ENCODE results near the gene KRTAP5-8. TPM values are rescaled to one million over a fixed set of nuclear protein-coding genes. Genes with fewer than 3 reads are reported as not detected.
"Not testable (repeated sequence)": the region's sequence is repeated elsewhere in the genome, so short reads cannot be mapped to it uniquely, and the experiment has no call there.

Gene KRTAP5-8
- total RNA-seq, 1 donor from 2014 or later = not detected

GRCh38 chr11:71575723-71576424 lies 38.0 kb downstream of the KRTAP5-8 start:
- no peaks in the 10 kb centered on the region for H3K9me3 ChIP-seq (ENCODE audit: low read depth)
- no peak overlapping the region for H3K27ac ChIP-seq
- peaks cover 13% of the 10 kb centered on the region for H3K4me1 Mint-ChIP-seq
- H4K20me1 ChIP-seq (ENCODE audit: low read depth) = no peaks in the 10 kb centered on the region
- no peaks in the 10 kb centered on the region for H3K27me3 ChIP-seq
- H3K27ac Mint-ChIP-seq = no peak overlapping the region
- no peaks in the 10 kb centered on the region for H3K36me3 Mint-ChIP-seq
- H3K27me3 Mint-ChIP-seq (ENCODE audit: insufficient read depth, low read depth) = peaks cover 4% of the 10 kb centered on the region
- H3K4me1 ChIP-seq = peaks cover 7% of the 10 kb centered on the region
- H3F3A ChIP-seq (ENCODE audit: low read depth) = no peaks in the 10 kb centered on the region
- no peaks in the 10 kb centered on the region for H3K36me3 ChIP-seq
- no peak overlapping the region for H3K4me3 Mint-ChIP-seq
- no peaks in the 10 kb centered on the region for H3K79me2 ChIP-seq (ENCODE audit: low read depth)
- TF ChIP-seq EZH2phosphoT487 (IDR thresholded peaks at IDR 0.05) (no peak), EZH2 (IDR thresholded peaks at IDR 0.05) (no peak)
- DNase-seq (ENCODE audit: low spot score) = no peak
- H2AFZ ChIP-seq (replicated peaks) = no peak overlapping the region
- no peak overlapping the region for H3K4me3 ChIP-seq
- no peak overlapping the region for H3K9ac ChIP-seq
- H3K4me2 ChIP-seq = no peak overlapping the region
- H3K9me3 Mint-ChIP-seq = no peaks in the 10 kb centered on the region

DNA sequence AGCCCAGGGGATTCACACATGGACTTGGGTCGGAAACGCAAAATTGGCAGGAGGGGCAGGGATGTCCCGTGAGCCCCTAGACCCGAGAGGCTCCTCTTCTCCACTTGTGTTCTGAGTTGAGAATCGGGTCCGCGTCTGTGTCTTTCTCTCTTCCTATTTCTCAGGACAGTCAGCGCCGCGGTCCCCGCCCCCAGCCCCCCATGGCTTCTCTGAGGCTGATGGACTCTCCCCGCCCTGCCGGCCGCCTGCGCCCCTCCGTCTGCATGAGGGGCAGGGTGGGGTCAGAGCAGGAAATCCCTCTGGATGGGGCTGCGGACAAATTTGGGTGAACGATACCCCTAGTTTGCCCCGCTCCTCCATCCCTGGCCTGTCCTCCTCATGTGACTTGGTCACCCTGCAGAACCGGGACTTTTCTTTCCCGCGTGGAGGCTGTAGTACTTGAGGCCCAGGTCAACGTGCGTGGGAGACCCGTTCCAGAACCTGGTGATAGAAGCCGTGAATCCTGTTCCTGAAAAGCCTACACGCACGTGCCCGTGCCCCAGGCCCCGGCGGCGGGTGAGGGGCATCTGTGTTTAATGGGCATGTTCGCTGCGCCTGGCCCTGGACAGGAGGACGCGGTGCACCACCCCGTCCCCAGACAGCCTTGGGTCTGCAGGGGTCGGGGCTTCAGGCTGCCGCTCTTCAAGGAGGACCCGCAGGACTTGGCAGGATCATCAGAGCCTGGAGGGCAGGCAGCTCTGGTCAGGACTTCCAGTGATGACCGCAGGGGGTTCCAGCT lies 39.1 kb downstream of the KRTAP5-8 start:
- H3K27ac ChIP-seq; H2AFZ ChIP-seq (replicated peaks); H3K4me2 ChIP-seq; H3K36me3 Mint-ChIP-seq; H3F3A ChIP-seq (ENCODE audit: low read depth); H3K79me2 ChIP-seq (ENCODE audit: low read depth); H3K27me3 Mint-ChIP-seq (ENCODE audit: insufficient read depth, low read depth); H3K27me3 ChIP-seq; H3K9ac ChIP-seq; H3K9me3 ChIP-seq (ENCODE audit: low read depth); H4K20me1 ChIP-seq (ENCODE audit: low read depth); DNase-seq (ENCODE audit: low spot score); H3K9me3 Mint-ChIP-seq; H3K4me3 ChIP-seq; H3K4me3 Mint-ChIP-seq; H3K27ac Mint-ChIP-seq; H3K4me1 ChIP-seq; H3K36me3 ChIP-seq: not testable (repeated sequence)
- peaks cover 21% of the 10 kb centered on the region for H3K4me1 Mint-ChIP-seq

DNA sequence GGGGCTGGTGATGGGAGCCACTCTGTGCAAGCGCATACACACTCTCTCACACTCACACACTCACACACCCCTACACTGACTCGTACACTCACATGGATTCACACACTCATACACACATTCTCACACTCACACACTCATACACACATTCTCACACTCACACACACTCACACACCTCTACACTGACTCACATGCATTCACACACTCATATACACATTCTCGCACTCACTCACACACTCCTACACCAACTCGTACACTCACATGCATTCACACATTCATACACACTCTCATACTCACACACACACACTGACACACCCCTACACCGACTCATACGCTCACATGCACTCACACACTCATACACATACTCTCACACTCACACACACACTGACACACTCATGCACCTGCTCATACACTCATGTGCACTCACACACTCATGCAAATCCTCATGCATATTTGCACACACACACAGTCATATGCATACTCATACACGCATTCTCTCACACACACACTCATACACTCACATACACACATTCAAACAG lies 39.7 kb downstream of the KRTAP5-8 start:
- Histone ChIP-seq H2AFZ (replicated peaks) (no peak overlapping the region), H3K4me1 (peaks cover 7% of the 10 kb centered on the region), H3K4me3 (no peak overlapping the region), H3K36me3 (no peaks in the 10 kb centered on the region), H3K9me3 (ENCODE audit: low read depth) (no peaks in the 10 kb centered on the region), H3K79me2 (ENCODE audit: low read depth) (no peaks in the 10 kb centered on the region), H3K27me3 (no peaks in the 10 kb centered on the region), H3K9ac (no peak overlapping the region), H3F3A (ENCODE audit: low read depth) (no peaks in the 10 kb centered on the region), H4K20me1 (ENCODE audit: low read depth) (no peaks in the 10 kb centered on the region), H3K4me2 (no peak overlapping the region), H3K27ac (no peak overlapping the region)
- TF ChIP-seq, protein P1, sequence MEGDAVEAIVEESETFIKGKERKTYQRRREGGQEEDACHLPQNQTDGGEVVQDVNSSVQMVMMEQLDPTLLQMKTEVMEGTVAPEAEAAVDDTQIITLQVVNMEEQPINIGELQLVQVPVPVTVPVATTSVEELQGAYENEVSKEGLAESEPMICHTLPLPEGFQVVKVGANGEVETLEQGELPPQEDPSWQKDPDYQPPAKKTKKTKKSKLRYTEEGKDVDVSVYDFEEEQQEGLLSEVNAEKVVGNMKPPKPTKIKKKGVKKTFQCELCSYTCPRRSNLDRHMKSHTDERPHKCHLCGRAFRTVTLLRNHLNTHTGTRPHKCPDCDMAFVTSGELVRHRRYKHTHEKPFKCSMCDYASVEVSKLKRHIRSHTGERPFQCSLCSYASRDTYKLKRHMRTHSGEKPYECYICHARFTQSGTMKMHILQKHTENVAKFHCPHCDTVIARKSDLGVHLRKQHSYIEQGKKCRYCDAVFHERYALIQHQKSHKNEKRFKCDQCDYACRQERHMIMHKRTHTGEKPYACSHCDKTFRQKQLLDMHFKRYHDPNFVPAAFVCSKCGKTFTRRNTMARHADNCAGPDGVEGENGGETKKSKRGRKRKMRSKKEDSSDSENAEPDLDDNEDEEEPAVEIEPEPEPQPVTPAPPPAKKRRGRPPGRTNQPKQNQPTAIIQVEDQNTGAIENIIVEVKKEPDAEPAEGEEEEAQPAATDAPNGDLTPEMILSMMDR (IDR thresholded peaks at IDR 0.05) = no peak
- TF ChIP-seq EZH2 (IDR thresholded peaks at IDR 0.05) = no peak
- TF ChIP-seq EZH2phosphoT487 (IDR thresholded peaks at IDR 0.05) = no peak
- Mint-ChIP-seq H3K9me3 (no peaks in the 10 kb centered on the region), H3K4me1 (peaks cover 21% of the 10 kb centered on the region), H3K36me3 (no peaks in the 10 kb centered on the region), H3K27ac (no peak overlapping the region), H3K27me3 (ENCODE audit: insufficient read depth, low read depth) (peaks cover 6% of the 10 kb centered on the region), H3K4me3 (no peak overlapping the region)
- no peak for DNase-seq (ENCODE audit: low spot score)

DNA sequence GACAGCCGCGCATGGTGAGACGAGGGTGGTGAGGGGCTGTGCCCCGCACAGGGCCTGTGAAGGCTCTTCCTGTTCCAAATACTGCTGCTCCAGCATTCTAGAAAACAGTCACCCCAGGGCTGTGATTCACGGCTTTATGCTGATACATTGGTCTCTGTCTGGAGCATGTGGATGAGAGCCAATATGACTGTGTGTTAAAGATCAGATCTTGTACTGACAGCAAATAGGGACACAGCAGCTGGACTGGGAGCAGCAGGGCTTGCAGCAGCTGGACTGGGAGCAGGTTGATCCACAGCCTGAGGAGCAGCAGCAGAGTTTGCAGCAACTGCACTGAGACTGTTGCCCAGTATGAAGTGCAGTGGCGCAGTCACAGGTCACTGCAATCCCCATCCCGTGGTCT lies 41.7 kb downstream of the KRTAP5-8 start:
- not testable (repeated sequence) for H3K27ac Mint-ChIP-seq; H3K36me3 Mint-ChIP-seq; H3K27me3 ChIP-seq; H3K36me3 ChIP-seq; H3K4me1 ChIP-seq; H3K27ac ChIP-seq; H3F3A ChIP-seq (ENCODE audit: low read depth); DNase-seq (ENCODE audit: low spot score); H3K4me3 Mint-ChIP-seq; H3K79me2 ChIP-seq (ENCODE audit: low read depth); H3K9me3 ChIP-seq (ENCODE audit: low read depth); H3K4me3 ChIP-seq; H4K20me1 ChIP-seq (ENCODE audit: low read depth); H3K4me2 ChIP-seq; H2AFZ ChIP-seq (replicated peaks); H3K27me3 Mint-ChIP-seq (ENCODE audit: insufficient read depth, low read depth); H3K9ac ChIP-seq; H3K9me3 Mint-ChIP-seq
- peaks cover 21% of the 10 kb centered on the region for H3K4me1 Mint-ChIP-seq
